NCI-H226 (cell line): ENCODE results near the gene NAGPA.

Experiments
- DNase-seq: peaks from one replicate; pipeline ENCODE4 v3.0.0-alpha.2; 2015

Gene NAGPA

DNA sequence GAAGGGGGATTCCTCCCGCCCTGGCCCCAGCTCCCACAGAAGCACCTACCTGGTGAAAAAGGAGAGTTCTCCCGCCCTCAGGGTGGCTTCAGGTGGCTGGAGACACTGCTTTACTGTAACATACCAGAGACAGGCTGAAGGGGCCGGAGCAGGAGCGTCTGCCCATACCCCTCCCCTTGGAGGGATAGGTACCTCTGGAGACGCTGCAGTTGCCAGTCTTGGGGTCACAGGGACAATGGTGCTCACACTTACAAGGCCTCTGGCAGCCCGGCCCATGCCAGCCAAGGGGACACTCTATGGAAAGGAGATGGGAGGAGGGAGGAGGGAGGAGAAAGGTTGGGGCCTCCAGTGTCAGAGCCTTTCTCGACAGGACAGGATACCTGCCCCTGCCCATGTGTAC is 6.6 kb downstream of the NAGPA start:
- no peak for DNase-seq

DNA sequence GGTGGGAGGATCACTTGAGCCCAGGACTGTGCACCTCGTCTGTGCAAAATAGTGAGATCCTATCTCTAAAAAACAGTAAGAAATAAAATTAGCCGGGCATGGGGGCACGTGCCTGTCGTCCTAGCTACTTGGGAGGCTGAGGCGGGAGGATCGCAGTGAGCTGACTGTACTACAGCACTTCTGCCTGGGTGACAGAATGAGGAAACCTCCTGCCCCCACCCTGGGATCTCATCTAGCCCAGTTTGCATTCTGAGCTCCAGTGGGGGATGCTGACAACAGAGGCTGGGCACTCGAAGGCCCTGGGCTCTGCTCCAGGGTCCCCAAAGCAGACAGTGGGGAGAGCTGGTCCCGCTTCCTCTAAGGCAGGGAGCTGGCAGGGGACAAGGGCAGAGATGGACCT is 7.1 kb downstream of the NAGPA start:
- no peak for DNase-seq

DNA sequence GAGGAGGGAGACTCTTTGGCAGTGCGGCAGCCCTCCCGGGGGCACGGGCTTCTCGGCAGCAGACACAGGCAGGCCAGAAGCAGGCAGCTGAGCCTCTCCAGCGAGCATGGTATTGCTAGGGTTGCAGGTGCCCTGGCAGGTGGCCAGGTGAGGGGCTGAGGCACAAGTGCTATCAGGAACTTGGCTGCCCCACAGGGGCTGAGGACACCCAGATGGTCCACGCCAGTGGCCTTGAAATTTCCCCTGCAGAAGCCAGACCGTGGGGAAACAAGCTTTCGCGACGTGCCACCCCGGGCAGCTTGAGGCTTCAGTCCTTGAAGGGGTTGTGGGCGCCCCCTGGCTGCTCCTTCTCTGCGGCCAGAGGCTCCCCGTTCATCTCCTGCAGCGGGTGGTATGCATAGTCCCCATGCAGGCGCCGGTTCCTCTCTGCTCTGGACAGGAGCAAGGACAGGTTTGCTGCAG is 8.5 kb downstream of the NAGPA start:
- no peak for DNase-seq

DNA sequence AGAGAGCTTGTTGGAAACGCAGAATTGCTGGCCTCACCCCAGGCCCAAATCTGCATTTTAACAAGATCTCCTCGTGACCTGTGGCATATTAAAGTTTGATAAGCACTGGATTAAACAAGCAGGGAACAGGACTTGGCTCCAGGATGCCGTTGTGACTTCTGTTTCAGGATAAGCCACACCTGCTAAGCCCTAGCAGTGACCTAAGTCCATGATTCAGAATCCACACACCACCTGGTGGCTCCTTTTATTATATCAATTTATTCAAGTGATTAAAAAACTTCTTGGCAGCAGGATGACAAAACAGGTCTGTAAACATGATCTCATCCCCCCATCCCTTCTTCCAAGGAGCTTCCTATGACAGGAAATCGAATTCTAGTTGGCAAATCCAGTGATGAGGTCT is 9.1 kb downstream of the NAGPA start:
- no peak for DNase-seq

DNA sequence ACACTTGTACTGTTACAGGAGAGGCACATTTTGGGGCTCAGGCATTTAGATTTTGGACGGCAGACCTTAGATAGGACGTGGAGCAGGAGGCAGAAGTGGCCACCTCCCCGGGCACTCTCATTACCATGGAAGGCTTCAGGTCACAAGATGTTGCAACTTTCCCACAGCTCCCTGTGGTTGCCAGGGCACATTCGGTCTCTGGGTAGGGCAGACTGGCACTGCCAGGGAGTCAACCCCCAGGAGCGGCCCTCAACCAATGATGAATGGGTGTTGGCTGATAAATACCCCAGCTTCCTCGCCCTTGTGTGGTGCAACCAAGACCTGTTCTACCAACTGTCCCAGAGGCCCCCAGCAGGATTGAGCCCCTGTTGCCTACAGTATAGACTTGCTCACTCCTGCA is 11.2 kb downstream of the NAGPA start:
- no peak for DNase-seq

DNA sequence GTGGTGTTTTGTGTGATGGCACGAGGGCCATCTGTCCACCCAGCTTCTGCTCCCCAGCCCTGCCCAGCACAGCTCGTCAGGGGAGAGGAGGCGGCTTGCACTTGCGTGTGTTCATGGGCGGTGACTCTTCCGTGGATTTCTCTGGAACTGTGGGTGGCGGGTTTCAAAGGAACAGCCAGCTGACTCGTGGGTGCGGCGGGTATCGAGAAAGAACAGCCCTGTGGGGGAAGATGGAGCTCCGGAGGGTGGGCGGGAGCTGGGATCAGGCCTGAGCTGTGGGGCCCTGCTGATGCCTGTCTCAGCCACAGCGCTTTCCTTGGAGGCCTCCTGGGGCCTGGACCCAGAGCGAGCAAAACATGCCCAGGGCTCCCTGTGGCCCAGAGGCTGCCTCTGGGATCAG is 13.2 kb downstream of the NAGPA start:
- DNase-seq: no peak

DNA sequence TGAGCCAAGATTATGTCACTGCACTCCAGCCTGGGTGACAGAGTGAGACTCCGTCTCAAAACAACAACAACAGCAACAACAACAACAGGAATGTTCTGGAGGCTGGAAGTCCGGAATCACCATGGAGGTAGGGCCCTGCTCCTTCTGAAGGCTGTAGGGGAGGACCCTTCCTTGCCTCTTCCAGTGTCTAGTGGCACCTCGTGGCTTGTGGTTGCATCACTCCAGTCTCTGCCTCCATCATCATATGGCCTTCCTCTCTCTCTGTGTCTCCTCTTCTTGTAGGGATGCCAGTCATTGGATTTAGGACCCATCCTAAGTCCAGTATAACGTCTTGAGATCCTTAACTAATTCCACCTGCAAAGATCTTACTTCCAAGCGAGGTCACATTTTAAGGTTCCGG is 14.0 kb downstream of the NAGPA start:
- DNase-seq: no peak

DNA sequence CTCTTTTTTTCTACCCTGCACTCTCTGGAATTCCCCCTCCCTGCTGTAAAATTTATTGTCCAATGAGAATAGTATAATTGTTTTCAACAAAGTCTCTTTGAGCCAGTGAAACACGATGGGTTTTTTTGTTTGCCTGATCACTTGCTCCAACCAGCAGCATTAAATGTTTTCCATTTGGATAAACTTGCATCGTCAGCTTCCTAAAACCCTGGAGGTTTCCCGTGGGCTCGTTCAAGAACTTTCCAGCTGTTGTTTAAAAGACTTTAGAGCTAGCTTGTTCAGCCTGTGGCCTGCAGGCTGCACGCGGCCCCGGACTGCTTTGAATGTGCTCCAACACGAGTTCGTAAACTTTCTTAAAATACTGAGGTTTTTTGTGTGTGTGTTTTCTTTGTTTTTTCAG is 14.9 kb downstream of the NAGPA start:
- no peak for DNase-seq

DNA sequence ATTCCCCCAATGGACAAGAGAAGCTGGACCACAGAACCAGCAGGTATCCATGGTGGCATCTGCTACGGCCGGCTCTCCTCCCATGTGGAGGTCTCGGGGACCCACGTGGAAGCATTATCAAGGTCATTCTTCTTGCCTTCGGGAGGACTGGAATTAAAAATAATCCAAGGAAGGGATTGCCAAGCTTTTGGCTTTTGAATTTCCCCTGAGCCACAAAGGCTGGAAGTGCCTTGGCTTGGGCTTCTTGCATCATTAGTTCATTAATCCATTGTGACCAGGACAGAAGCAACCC is 16.1 kb downstream of the NAGPA start:
- DNase-seq: no peak

DNA sequence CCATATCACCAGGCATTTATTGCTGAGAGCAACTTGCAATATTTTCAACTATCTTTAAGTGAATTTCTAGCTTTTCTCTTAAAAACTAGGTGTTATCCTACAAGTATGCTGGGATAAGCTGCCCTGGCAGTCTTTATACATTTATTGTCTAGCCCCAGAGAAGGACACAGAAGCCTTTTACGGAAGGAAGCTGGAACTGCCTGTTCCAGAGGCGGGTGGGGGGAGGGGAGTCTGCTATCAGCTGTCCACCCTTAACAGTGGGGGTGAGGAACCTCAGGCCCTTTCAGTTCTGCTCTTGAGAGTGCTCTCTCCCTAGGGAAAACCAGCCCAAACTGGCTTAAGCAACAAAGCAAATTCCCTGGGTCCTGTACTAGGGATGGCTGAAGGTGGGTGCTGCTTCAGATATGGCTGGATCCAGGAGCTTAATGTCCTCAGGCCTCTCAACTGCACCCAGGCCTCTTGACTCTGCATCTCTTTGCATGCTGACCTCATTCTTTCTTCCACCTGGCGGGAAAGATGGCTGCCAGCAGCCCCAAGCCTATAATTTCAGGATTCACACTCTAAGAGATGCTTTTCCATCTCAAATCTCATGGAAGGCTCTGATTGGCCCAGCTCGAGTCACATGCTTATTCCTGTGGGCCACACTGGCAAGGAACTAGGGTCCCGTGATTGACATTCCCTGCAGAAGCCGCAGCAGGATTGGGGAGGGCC is 16.6 kb downstream of the NAGPA start:
- no peak for DNase-seq

DNA sequence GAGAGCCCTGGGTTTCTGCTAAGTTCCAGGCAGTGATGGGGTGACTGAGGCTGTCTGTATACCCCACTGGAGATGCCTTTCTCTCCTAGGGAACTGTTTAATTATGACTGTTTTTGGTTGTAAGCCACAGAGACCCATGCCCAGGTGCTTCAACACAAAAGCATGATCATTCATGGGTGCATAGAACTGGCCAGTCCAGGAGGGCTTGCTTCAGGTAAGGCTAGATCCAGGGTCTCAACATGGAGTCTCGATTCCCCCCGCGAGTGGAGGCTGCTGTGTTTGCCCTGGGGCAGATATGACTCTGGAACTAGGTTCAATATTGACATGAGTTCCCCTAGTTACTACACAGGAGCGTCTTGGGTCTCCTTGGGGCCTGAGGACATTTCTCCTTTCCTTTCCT is 17.8 kb downstream of the NAGPA start:
- no peak for DNase-seq

DNA sequence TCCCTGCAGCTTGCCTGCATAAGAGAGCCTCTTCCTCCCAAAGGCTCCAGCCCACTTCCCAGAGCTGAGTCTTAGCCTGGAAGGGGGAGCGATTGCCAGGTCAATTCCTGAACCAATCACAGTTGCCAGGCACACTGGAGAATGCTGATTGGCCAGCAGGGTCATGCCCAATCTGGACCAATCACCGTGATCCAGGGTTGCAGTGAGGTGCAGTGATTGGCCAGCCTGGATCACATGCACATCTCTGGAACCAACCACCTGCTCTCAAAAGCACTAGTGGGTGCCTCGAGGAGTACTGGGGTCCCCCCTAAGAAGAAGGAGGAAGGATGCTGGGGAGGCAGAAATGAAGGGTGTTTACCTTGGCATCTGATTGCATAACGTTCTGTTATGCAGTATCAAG is 18.4 kb downstream of the NAGPA start:
- DNase-seq: no peak

DNA sequence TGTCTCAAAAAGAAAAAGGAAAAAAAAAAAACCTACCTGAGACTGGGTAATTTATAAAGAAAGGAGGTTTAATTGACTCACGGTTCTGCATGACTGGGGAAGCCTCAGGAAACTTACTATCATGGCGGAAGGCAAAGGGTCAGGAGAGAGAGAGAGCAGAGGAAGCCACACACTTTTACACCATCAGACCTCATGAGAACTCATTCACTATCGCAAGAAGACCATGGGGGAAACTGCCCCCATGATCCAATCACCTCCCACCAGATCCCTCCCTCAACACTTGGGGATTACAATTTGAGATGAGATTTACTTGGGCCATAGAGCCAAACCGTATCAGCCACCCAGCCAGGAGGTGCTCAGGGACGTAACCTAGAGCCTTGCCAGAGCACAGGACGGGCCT is 20.8 kb downstream of the NAGPA start:
- DNase-seq: no peak

DNA sequence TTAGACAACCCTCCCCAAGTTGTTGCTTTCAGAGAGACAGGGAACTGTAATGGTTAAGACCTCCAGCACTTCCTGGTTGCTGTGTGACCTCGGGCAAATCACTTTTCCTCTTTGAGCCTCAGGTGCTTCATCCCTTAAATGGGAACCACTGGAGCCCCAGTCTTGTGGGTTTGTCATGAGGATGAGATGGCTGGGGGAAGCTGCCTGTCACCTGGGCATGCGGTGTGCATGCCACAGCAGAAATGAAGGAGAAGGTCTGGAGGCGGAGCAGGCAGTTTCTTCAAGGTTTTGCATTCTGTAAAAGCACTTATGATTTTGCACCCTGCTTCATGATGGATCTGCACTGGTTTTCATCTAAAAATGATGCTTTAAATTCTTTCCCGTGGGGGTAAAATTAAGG is 22.1 kb downstream of the NAGPA start:
- DNase-seq: no peak

DNA sequence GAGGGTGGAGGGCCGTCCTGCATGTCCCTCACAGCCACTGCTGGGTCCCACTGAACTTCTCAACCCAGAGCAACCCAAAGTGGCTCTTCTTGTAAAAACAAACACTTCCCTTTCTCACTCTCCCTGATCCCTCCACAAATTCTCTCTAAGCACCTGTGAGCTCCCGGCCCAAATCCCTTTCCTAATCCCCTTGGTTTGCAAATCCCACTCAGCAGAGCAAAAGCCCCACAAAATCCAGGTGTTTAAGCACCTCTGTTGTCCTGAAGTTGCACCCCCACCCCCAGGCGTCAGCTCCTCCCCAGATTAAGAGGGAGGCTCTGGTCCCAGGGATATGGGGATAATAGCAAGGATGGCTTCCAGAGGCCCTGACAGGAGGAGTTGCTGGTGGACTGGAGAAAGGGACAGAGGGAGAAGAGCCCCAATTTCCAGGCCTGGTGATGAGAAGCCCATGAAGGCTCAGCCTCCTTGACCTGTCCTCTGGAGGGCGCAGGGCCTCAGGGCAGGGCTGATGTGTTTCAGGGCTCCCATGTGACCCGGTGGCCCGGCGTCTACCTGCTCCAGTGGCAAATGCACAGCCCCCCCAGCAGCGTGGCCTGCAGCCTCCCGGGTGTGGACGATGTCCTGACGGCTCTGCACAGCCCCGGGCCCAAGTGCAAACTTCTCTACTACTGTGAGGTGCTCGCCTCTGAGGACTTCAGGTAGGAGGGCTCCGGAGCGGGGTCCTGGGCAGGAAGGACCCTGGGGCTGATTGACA is 23.0 kb downstream of the NAGPA start:
- no peak for DNase-seq

DNA sequence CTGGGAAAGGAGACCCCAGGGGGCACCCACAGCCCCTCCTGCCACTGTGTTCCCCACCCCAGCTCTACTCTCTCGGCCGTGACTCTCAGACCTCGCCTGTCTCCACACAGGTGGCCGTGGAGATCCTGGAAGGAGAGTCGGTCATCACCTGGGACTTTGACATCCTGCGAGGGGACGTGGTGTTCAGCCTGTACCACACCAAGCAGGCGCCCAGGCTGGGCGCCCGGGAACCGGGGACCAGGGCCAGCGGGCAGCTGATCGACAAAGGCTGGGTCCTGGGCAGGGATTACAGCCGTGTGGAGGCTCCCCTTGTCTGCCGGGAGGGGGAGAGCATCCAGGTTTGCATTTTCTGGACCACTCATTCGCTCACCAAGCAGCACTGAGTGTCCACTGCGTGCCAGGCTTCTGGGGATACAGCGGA is 25.4 kb downstream of the NAGPA start:
- DNase-seq: no peak

DNA sequence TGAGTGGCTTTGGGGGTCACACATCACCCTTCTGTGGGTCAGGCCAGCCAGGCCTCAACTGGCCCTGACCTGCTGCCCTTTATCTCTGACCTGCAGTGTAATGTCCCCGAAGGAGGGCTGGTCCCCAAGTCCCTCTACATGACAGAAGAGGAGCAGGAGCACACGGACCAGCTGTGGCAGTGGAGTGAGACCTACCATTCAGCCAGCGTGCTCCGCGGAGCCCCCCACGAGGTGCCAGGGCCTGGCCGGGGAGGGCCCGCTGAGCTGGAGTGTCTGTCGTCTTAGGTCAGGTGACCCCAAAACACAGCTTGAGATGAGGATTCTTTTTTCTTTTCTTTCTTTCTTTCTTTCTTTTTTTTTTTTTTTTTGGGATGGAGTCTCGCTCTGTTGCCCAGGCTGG is 26.5 kb downstream of the NAGPA start:
- no peak for DNase-seq

DNA sequence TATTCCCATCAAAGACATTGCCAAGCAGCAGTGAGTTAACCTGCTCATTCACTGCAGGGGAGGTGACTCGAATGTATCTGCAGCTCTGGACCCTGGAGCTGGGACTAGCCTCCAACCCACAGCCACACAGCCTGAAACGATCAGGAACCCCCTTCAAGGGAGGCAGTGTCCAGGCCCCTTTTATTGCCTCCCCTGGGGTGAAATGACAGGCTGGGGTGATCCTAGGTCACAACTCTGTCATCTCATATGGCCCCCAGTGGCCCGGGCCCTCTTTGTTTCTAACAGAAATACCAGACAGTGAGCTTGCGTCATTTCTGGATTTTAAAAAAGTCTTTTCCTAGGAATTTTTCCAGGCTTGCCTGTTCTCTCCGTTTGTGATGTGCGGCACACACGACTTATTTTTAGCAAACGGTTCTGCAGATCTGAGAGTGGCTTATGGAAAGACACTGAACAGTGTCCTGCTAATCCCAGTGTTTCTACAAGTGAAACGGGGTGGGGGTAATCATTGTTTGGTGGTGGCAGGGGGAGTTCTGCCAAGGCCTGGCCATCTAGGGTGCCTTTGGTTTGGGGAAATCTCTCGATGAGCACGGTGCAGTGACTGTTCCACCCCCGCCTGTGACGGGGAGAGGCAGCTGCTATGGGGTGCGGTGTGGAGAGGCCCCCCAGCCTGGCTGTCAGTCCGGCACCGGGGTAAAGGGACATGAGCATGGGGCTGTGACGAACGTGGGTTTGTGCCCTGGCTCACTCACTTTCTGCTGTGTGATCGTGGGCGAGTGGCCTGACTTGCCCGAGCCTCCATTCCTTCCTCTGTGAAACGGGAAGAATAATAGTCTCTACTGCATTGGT is 27.2 kb downstream of the NAGPA start:
- no peak for DNase-seq

DNA sequence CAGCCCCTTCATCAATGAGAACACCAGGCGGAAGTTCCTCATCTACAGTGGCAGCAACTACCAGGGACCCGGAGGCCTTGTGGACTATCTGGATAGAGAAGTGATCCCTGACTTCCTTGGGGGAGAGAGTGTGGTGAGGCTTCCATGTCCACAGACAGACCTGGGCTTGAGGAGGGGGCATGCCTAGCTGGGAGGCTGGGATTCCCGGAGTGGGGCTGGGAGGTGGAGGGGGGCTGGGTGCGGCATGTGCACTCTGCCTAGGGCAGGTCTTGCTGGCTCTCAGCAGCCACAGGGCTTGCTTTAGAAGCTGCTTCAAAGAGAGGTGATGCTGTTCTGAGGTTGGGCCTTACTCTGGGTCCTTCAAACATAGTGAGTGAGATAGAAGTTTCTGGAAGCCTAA is 27.8 kb downstream of the NAGPA start:
- DNase-seq: no peak

DNA sequence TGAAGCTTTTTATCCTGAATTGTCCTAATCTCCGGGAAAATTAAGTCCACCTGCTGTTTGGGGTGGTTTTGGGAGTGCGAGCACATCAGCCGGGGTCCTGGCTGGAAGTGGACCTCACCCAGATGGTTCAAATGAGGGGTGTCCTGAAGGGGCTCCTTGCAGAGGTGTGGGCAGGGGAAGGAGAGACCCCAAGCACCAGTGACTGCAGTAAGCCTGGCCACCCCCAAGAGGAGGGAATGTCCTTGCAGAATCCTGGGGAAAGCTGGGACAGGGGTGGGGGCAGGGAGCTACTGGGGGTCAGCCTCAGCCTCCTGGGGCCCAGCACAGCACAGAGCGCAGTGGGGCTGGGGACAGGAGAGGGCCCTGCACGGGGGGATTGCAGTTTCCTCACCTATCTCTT is 29.4 kb downstream of the NAGPA start:
- no peak for DNase-seq

DNA sequence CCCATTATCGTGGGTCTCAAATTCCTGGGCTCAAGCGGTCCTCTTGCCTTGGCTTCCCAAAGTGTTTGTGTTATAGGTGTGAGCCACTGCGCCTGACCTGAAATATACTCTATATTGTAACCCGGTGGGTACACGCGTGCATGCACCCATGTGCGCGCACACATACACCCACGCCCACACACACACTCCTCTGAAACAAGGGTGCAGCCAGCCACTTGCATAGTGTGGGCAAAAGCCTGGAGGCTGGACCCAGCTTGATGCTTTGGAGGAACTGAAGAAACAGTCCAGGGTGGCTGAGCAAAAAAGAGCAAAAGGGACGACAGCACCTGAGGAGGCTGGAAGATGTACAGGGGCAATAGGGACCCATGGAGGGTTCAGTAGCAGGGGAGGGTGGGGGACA is 29.9 kb downstream of the NAGPA start:
- DNase-seq: no peak

DNA sequence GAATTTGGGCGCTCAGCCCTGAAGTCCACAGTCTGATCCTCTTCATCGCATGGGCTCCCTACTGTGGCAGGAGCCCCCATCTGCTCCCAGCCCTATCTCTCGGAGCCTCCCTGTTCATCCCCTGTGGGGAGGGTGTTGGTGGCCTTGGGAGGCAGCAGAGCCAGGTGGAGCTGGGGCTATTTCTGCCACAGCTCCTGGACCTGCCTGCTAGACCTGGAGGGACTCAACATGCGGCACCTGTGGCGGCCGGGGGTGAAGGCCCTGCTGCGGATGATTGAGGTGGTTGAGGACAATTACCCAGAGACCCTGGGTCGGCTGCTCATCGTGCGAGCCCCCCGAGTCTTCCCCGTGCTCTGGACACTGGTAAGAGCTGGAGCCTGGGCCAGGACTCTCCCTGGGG is 30.5 kb downstream of the NAGPA start:
- DNase-seq: no peak

DNA sequence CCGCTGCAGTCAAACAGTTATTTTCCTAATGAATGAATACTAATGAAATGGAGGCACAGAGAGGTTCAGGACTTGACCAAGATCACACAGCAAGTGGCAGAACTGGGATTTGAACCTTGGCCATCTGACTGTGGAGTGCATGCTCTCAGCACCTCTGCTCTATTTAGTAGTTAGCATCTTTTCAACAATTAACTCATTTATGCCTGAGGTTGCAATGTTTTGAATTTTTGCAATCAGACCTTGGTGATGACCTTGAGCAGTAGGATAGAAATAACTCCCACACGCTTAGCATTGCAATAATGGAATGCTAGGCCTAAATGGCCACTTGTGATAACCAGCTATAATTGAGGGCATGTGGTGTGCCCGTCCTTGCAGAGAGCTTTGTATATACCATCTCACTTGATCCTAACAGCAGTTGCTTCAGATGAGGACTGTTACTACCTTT is 31.0 kb downstream of the NAGPA start:
- DNase-seq: no peak

DNA sequence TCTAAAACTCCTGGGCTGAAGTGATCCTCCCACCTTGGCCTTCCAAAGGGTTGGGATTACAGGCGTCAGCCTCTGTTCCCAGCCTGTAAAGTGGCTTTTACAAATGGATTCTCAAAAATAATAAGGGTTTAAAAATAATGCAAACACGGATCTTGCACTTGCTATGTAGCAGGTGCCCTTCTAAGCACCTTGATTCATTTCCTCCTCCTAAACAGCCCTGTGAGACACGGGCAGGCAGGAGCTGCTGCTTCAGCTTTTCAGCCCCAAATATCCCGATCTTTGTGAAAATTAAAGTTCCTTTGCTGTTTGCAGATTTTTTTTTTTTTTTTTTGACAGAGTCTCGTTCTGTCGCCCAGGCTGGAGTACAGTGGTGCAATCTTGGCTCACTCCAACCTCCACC is 31.7 kb downstream of the NAGPA start:
- DNase-seq: no peak
